Nucleus accumbens (tissue), 56 donors: ENCODE measurements around the gene FLOT1.
A peak's percentile ranks its signal among the peaks of the same experiment; 100 is the strongest.

Experiments used
- DNase-seq, 56 donors: peaks; one replicate each; lab custom pipeline; 2025; lab: John Stamatoyannopoulos, UW

The FLOT1 gene

GRCh38 chr6:30685157-30686008 is 57.1 kb downstream of the FLOT1 start:
- no peak for DNase-seq

GRCh38 chr6:30684386-30685156 is 57.9 kb downstream of the FLOT1 start:
- peak in 9 of 56 donors; percentile 8 to 42 (median 13) for DNase-seq

GRCh38 chr6:30683980-30684338 is 58.5 kb downstream of the FLOT1 start:
- DNase-seq = no peak

GRCh38 chr6:30683183-30683979 is 59.1 kb downstream of the FLOT1 start:
- peak in 3 of 56 donors; percentile 8 to 29 (median 28) for DNase-seq

- peak in 31 of 56 donors; percentile 9 to 66 (median 28) for DNase-seq
Measured at GRCh38 chr6:30682143-30683117, 60.1 kb downstream of the FLOT1 start.

- no peak for DNase-seq
Measured at GRCh38 chr6:30681766-30682142, 60.7 kb downstream of the FLOT1 start.

GRCh38 chr6:30679765-30680535 is 62.5 kb downstream of the FLOT1 start:
- no peak for DNase-seq

- DNase-seq = peak in 53 of 56 donors; percentile 19 to 91 (median 70)
Measured at GRCh38 chr6:30678964-30679726, 63.3 kb downstream of the FLOT1 start.
